Mesothelial cell of epicardium (in vitro differentiated cells): ENCODE measurements around the gene AGMO. TPM values are rescaled to one million over a fixed set of nuclear protein-coding genes. Genes with fewer than 3 reads are reported as not detected.

Source experiments
- DNase-seq, 2 experiments: peaks; one replicate each; pipeline ENCODE4 v3.0.0; 2021; ENCODE audit warnings: low spot score in 2 of 2; ENCODE audit not compliant: unreplicated experiment in 2 of 2
- H3K27ac Mint-ChIP-seq: 2 replicates; pipeline ENCODE4 v1.8.0; 2021; ENCODE audit warnings: mixed read lengths
- H3K27me3 Mint-ChIP-seq: 2 replicates; pipeline ENCODE4 v1.8.0; 2021; ENCODE audit warnings: low read depth, mixed read lengths
- H3K36me3 Mint-ChIP-seq: 2 replicates; pipeline ENCODE4 v1.8.0; 2021; ENCODE audit warnings: mixed read lengths
- H3K4me1 Mint-ChIP-seq: 2 replicates; pipeline ENCODE4 v1.8.0; 2021; ENCODE audit warnings: mixed read lengths
- H3K4me3 Mint-ChIP-seq: 2 replicates; pipeline ENCODE4 v1.8.0; 2021; ENCODE audit warnings: mild to moderate bottlenecking, moderate library complexity, mixed read lengths
- H3K9me3 Mint-ChIP-seq: 2 replicates; pipeline ENCODE4 v1.8.0; 2021; ENCODE audit warnings: mixed read lengths
- total RNA-seq: library from RNA; stranded (reverse); gene quantifications from 3 replicates; pipeline ENCODE4 v1.2.1, GENCODE V29; 2021
- TF ChIP-seq, protein P1 (sequence below): fragments of 200-600 bp; sonication (generic); IDR thresholded peaks from one replicate; pipeline ENCODE4 v1.5.0; 2021; ENCODE audit warnings: antibody characterized with exemption; ENCODE audit not compliant: unreplicated experiment

AGMO gene
- total RNA-seq, 1 donor from 2014 or later = 1.0 TPM

DNA sequence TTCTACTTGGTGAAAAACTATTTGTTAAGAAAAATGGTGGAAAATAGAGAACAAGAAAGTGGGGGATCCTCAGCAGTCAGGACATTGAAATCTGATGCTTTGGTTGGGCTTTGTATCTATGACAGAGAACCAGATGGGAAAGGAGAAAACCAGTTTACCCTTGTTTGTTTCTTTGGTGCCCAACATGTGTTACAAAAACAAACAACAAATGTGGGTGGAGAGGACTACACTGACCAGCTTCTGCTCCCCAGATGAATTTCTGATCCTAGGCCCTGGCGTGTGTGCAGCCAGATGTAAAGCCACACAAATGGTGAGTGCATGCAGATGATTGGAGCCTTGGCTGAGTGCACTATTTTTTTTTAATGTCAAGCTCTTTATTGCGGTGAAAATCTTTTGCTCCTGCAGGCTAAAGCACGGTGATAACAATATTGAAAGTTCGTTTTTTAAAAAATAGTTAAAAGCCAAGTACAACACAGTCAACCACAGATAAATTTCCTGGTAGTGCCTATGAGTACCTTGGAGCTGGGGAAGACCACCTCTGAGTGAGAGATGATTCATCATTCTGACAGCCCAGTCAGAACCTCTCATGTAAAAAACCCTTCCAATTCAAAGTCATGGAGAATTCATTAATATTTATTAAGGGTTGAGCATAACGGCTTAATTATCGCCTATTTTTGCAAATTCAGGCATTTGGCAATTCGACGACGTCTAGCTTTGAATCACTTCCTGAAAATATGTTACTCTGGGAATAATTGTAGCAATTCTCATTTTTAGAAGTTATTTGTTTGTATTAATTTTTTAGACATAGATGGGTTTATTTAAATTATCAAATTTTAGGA, 163.7 kb downstream of the AGMO start:
- no peak overlapping the region for H3K4me3 Mint-ChIP-seq
- TF ChIP-seq, protein P1, sequence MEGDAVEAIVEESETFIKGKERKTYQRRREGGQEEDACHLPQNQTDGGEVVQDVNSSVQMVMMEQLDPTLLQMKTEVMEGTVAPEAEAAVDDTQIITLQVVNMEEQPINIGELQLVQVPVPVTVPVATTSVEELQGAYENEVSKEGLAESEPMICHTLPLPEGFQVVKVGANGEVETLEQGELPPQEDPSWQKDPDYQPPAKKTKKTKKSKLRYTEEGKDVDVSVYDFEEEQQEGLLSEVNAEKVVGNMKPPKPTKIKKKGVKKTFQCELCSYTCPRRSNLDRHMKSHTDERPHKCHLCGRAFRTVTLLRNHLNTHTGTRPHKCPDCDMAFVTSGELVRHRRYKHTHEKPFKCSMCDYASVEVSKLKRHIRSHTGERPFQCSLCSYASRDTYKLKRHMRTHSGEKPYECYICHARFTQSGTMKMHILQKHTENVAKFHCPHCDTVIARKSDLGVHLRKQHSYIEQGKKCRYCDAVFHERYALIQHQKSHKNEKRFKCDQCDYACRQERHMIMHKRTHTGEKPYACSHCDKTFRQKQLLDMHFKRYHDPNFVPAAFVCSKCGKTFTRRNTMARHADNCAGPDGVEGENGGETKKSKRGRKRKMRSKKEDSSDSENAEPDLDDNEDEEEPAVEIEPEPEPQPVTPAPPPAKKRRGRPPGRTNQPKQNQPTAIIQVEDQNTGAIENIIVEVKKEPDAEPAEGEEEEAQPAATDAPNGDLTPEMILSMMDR = no peak
- H3K27me3 Mint-ChIP-seq = no peaks in the 10 kb centered on the region
- H3K9me3 Mint-ChIP-seq = peaks cover 7% of the 10 kb centered on the region
- H3K27ac Mint-ChIP-seq = no peak overlapping the region
- peaks cover 2% of the 10 kb centered on the region for H3K36me3 Mint-ChIP-seq
- H3K4me1 Mint-ChIP-seq = no peaks in the 10 kb centered on the region
- no peak for DNase-seq

DNA sequence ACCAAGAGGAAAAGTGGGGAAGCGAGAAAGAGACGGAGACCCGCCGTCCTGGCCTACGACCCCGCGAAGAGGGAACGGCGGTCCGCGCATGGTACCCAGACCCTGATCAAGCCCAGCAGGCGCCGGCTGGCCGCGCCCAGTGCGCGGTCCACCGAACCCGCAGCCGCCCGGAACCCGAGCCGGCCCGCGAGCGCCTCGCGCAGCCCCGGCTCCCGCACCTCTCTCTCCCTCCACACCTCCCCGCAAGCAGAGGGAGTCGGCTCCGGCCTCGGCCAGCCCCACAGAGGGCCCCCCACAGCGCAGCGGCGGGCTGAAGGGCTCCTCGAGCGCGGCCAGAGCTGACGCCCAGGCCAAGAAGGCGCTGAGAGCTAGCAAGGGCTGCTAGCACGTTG, 164.7 kb downstream of the AGMO start:
- H3K9me3 Mint-ChIP-seq = peaks cover 12% of the 10 kb centered on the region
- H3K27me3 Mint-ChIP-seq = no peaks in the 10 kb centered on the region
- H3K27ac Mint-ChIP-seq = no peak overlapping the region
- H3K4me3 Mint-ChIP-seq = no peak overlapping the region
- peaks cover 2% of the 10 kb centered on the region for H3K36me3 Mint-ChIP-seq
- no peaks in the 10 kb centered on the region for H3K4me1 Mint-ChIP-seq
- TF ChIP-seq, protein P1 = no peak
- no peak for DNase-seq

DNA sequence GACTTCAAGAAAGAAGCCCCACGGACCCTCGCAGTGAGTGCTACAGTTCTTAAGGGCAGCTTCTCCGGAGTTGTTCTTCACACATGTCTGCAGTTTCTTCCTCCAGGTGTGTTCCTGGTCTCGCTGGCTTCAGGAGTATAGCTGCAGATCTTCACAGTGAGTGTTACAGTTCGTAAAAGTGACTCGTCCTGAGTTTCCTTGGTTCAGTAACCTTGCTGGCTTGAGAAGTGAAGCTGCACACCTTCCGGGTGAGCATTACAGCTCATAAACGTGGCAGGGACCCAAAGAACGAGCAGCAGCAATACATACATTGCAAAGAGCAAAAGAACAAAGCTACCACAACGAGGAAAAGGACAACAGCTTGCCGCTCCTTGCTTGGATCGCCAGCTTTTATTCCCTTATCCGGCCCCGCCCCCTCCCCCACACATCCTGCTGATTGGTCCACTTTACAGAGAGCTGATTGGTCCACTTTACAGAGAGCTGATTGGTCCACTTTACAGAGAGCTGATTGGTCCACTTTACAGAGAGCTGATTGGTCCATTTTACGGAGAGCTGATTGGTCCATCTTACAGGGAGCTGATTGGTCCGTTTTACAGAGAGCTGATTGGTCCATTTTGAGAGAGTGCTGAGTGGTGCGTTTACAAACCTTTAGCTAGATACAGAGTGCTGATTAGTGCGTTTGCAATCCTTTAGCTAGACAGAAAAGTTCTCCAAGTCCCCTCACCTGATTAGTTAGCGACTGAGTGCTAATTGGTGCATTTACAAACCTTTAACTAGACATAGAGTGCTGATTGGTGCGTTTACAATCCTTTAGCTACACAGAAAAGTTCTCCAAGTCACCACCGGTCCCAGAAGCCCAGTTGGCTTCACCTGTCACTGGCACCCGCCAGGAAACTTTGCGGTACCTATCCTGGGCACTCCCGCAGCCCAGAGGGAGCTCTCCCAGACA, 165.3 kb downstream of the AGMO start:
- Mint-ChIP-seq H3K4me3 (no peak overlapping the region), H3K27ac (no peak overlapping the region), H3K36me3 (peaks cover 2% of the 10 kb centered on the region), H3K9me3 (peaks cover 12% of the 10 kb centered on the region), H3K4me1 (no peaks in the 10 kb centered on the region), H3K27me3 (no peaks in the 10 kb centered on the region)
- no peak for DNase-seq
- TF ChIP-seq, protein P1 = no peak

DNA sequence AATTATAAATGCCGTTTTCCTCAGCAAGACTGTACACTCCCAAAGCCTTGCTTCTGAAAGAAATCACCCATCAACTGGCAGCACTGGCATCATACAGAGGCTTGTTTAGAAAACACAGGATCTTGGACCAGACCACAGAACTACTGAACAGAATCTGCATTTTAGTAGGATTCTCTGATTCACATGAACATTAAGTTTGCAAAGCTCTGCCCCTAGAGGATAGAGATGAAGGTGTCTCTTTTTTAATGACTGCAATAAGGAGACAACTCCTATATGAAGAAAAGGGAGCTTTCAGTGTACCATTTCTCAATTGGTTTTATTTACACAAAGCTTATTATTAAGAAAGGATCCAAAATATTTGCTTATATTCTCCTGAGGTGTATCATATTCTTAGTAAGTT, 172.7 kb downstream of the AGMO start:
- H3K9me3 Mint-ChIP-seq = peaks cover 5% of the 10 kb centered on the region
- no peaks in the 10 kb centered on the region for H3K4me1 Mint-ChIP-seq
- TF ChIP-seq, protein P1 = no peak
- DNase-seq = no peak
- H3K36me3 Mint-ChIP-seq = no peaks in the 10 kb centered on the region
- H3K27ac Mint-ChIP-seq = no peak overlapping the region
- no peaks in the 10 kb centered on the region for H3K27me3 Mint-ChIP-seq
- no peak overlapping the region for H3K4me3 Mint-ChIP-seq

DNA sequence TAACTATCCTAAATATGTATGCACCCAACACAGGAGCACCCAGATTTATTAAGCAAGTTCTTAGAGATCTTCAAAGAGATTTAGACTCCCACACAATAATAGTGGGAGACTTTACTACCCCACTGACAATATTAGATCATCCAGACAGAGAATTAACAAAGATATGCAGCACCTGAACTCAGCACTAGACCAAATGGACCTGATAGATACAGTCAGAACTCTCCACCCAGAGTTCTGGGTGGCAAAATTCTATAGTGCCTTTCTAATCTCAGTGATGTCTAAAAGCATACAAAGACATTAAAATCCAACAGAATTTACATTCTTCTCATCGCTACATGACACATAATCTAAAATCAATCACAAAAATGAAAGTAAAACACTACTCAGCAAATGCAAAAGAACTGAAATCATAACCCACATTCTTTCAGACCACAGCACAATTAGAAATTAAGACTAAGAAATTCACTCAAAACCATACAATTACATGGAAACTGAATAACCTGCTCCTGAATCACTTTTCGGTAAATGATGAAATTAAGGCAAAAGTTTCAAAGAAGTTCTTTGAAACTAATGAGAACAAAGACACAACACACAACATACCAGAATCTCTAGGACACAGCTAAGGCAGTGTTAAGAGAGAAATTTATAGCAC, 183.2 kb downstream of the AGMO start:
- H3K9me3 Mint-ChIP-seq = peaks cover 26% of the 10 kb centered on the region
- TF ChIP-seq, protein P1 = no peak
- no peaks in the 10 kb centered on the region for H3K27me3 Mint-ChIP-seq
- H3K4me1 Mint-ChIP-seq = no peaks in the 10 kb centered on the region
- no peak overlapping the region for H3K27ac Mint-ChIP-seq
- H3K36me3 Mint-ChIP-seq = no peaks in the 10 kb centered on the region
- no peak overlapping the region for H3K4me3 Mint-ChIP-seq
- DNase-seq = no peak
